Measurements from ENCODE around the gene EXOC3L1.

The EXOC3L1 gene

GRCh38 chr16:67162506-67163163 lies 27.3 kb downstream of the EXOC3L1 start:
- no peak for DNase-seq (ENCODE audit: low read depth)

GRCh38 chr16:67161595-67162058 lies 28.3 kb downstream of the EXOC3L1 start:
- DNase-seq (ENCODE audit: low read depth) = no peak

GRCh38 chr16:67158637-67159600 lies 31.0 kb downstream of the EXOC3L1 start:
- peak; percentile 51 for DNase-seq (ENCODE audit: low read depth)

GRCh38 chr16:67157892-67158635 lies 31.9 kb downstream of the EXOC3L1 start:
- DNase-seq (ENCODE audit: low read depth) = no peak

- no peak for DNase-seq (ENCODE audit: low read depth)
Measured at GRCh38 chr16:67157106-67157748, 32.7 kb downstream of the EXOC3L1 start.

- DNase-seq (ENCODE audit: low read depth) = no peak
Measured at GRCh38 chr16:67156143-67156844, 33.6 kb downstream of the EXOC3L1 start.

- peak; percentile 55 for DNase-seq (ENCODE audit: low read depth)
Measured at GRCh38 chr16:67155295-67156142, 34.4 kb downstream of the EXOC3L1 start.

GRCh38 chr16:67154578-67155294 lies 35.2 kb downstream of the EXOC3L1 start:
- no peak for DNase-seq (ENCODE audit: low read depth)

GRCh38 chr16:67151431-67152097 lies 38.4 kb downstream of the EXOC3L1 start:
- no peak for DNase-seq (ENCODE audit: low read depth)

- no peak for DNase-seq (ENCODE audit: low read depth)
Measured at GRCh38 chr16:67150833-67151396, 39.0 kb downstream of the EXOC3L1 start, which contains the start of gene B3GNT9. Gene B3GNT9, minus strand, starts transcription at chr16:67150998. Its CDS starts 513 bp downstream, at chr16:67150485.

- no peak for DNase-seq (ENCODE audit: low read depth)
Measured at GRCh38 chr16:67150047-67150832, 39.7 kb downstream of the EXOC3L1 start.

- no peak for DNase-seq (ENCODE audit: low read depth)
Measured at GRCh38 chr16:67149276-67150046, 40.5 kb downstream of the EXOC3L1 start.

- no peak for DNase-seq (ENCODE audit: low read depth)
Measured at GRCh38 chr16:67148656-67149275, 41.2 kb downstream of the EXOC3L1 start.

GRCh38 chr16:67148221-67148620 lies 41.7 kb downstream of the EXOC3L1 start:
- DNase-seq (ENCODE audit: low read depth) = no peak

- no peak for DNase-seq (ENCODE audit: low read depth)
Measured at GRCh38 chr16:67147437-67148140, 42.3 kb downstream of the EXOC3L1 start.

All from stimulated activated CD8-positive, alpha-beta memory T cell treated with anti-CD3 and anti-CD28 coated beads, Interleukin-7, amount 100 ng/mL, for 24 hours (primary cell).